NCI-H1048 (cell line): ENCODE data around the gene WBP1.
"Not testable (repeated sequence)": the region's sequence is repeated elsewhere in the genome, so short reads cannot be mapped to it uniquely, and the experiment has no call there.

Experiments used
- DNase-seq: peaks from one replicate; lab custom pipeline; 2025; lab: John Stamatoyannopoulos, UW

The WBP1 gene

DNA sequence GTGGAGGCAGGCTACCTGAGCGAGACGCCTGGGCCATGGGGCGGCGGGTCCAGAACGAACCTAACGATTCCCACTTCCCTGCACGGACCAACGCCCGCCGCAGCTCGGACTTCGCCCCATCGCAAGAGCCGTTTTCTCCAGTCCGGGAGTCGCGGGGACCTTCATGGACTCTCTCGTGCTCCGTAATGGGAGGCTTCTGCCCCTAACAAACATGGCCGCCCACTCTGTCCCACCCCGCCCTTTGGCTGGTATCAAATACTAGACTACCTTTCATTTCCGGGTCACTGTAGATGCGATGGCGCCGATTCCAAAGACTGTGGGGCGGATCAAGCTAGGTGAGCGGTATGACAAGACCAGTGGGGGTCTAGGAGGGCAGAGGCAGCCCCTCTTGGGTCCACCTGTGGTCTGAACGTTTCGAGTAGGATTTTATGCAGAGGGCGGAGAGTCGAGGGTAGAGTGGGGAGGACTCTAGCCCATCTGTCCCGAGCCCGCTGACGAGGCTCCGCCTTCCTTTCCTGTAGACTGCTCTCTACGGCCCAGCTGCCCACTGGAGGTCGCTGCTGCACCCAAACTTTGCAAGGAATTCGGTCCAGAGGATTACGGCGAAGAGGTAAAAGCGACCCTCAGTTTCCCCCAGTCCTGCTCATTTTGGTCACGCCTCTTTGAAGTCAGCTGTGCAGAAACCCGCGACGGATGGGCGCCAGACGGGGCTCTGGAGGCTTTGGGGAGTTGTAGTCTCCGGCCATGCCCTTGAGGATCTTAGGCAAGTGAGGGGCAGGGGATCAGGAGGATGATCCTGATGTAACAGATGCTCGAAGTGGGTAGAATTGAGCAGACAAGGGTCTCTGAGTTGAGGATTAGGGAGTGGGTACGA is 24.8 kb downstream of the WBP1 start, which contains the start of the genes CCDC142 and TTC31:
TSS of gene CCDC142 (minus strand) at position 198 of the 874 bp plus-strand sequence. CDS start at position 37, 161 bp downstream.
TSS of gene TTC31 (plus strand) at position 281 of the 874 bp plus-strand sequence. CDS start at position 296, 15 bp downstream.
- peak; percentile 89 for DNase-seq

DNA sequence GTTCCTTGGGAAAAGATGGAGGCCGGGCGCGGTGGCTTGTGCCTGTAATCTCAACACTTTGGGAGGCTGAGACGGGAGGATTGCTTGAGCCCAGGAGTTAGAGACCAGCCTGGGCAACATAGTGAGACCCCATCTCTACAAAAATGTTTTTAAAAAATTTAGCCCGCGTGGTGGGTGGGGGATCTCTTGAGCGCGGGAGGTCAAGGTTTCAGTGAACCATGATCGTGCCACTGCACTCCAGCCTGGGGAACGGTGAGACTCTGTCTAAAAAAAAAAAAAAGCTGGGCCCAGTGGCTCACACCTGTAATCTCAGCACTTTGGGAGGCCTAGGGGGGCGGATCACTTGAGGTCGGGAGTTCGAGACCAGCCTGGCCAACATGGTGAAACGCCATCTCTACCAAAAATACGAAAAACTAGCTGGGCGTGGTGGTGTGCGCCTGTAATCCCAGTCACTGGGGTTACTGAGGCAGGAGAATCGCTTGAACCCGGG is 25.5 kb downstream of the WBP1 start:
- not testable (repeated sequence) for DNase-seq

DNA sequence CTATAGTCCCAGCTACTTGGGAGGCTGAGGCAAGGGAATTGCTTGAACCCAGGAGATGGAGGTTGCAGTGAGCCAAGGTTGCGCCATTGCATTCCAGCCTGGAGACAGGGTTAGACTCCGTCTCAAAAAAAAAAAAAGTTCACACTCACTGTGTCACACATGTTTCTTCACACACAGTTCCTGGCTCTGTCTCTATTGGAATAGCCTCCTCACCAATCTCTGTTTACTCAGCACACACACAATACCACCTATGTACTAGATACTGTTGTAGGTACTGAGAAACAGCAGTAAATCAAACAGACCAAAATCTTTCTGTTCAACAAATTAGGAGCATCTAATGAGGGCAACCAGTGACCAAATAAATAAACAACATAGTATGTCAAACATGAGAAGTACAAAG is 27.9 kb downstream of the WBP1 start:
- no peak for DNase-seq

DNA sequence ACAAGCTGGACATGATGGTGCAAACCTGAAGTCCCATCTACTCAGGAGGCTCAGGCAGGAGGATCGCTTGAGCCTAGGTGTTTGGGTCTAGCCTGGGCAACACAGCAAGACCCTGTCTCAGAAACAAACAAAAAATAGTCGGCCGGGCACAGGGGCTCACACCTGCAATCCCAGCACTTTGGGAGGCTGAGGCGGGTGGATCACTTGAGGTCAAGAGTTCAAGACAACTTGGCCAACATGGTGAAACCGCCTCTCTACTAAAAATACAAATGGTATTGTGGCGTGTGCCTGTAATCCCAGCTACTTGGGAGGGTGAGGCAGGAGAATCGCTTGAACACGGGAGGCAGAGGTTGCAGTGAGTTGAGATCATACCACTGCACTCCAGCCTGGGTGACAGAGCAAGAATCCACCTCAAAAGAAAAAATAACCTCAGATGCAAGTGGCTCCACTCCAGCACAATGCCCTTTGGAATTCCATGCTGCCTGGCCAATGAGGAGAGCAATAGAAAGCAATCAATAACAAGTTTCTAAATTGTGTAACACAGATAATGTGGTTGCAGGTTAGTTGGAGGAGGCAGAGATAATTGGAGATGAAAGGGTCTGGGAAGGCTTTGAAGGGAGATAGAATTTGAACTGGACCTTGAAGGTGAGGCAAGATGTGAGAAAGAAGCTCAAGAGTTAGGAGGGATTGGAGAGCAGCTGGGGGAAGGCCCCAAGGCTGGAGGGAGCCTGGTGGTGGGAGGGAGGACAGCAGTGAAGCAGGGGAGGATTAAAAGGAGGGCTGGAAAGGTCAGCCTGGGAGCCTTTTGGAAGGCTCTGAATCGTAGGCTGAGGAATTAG is 30.6 kb downstream of the WBP1 start:
- no peak for DNase-seq

DNA sequence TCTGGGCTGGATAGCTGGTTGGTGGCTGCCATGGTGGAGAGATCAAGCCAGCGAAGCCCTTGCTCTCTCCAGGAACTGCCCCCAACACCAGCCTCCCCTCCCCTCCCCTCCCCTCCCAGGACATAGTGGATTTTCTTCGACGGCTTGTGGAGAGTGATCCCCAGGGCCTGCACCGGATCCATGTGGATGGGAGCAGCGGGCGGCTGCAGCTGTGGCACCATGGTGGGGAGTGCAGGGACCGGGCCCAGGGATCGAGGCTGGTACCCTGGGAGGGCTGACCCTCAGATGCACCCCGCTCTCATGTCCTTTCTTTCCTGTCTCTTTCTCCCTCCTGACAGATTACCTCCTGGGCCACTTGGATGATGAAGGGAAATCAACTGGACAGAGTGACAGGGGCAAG is 31.7 kb downstream of the WBP1 start:
- no peak for DNase-seq

DNA sequence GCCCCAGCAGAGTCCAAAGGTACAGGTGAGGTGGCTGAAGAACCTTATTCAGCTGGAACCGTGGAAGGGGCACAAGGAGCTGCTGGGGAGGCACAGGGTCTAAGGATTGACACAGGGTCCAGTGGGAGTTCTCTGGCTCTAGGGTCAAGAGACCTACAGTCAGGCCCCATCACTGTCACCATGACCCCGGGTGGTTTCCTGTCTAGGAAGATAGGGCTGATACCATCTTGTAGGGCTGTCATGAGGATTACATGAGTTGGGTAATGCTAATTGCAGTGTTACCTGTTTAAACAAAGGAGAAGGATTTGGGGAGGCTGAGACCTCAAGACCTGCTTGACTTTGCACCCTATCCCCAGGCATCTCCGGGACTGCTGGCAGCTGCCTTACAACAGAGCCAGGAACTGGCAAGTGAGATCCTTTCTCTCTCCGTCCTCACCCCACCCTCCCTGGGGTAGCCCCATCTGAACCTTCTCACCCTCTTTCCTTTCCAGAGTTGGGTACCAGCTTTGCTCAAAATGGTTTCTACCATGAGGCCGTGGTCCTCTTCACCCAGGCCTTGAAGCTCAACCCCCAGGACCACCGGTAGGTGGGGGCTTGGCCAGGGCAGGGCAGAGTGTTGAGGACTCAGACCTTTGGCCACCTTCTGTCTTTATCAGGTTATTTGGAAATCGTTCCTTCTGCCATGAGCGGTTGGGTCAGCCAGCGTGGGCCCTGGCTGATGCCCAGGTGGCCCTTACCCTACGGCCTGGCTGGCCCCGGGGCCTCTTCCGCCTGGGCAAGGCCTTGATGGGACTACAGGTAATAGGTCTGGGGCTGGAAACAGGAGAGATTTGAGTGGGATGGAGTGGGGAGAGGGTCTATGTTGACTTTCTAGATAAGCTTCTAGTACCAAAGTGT is 33.7 kb downstream of the WBP1 start:
- no peak for DNase-seq

DNA sequence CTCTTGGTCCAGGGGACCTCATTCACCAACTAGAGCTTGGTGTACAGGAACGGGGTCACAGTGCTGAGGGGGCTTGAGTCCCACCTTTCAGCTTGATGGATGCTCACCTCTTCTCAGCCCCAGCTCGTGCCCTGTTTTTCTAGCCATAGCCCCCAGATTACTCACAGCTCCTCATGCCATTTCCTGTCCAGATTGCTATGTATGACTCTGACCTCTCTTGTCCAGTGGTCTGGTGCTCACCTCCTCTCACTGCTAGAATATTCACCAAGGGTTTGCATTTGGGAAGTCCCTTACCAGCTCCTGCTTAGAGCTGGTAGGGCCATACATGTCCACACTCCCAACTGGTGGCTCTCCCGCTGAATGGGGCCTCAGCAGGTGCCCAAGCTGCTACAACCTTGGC is 35.3 kb downstream of the WBP1 start:
- DNase-seq: no peak

DNA sequence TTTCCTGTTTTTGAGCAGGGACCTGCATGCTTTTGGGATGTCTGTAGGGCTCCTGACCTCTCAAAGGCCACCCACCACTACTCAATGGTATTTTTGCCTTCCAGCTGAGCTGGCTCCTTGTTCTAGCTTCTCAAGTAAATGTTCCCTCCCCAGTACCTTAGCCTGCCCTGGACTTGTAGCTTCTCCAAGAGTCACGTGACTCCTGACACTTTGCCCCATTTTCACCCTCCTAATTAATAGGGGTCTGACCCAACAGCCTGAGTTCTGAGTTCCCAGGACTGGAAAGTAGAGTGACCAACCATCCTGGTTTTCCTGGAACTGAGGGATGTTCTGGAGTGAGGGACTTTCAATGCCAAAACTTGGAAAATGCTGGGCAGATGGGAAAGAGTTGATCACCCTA is 37.2 kb downstream of the WBP1 start:
- DNase-seq: no peak

DNA sequence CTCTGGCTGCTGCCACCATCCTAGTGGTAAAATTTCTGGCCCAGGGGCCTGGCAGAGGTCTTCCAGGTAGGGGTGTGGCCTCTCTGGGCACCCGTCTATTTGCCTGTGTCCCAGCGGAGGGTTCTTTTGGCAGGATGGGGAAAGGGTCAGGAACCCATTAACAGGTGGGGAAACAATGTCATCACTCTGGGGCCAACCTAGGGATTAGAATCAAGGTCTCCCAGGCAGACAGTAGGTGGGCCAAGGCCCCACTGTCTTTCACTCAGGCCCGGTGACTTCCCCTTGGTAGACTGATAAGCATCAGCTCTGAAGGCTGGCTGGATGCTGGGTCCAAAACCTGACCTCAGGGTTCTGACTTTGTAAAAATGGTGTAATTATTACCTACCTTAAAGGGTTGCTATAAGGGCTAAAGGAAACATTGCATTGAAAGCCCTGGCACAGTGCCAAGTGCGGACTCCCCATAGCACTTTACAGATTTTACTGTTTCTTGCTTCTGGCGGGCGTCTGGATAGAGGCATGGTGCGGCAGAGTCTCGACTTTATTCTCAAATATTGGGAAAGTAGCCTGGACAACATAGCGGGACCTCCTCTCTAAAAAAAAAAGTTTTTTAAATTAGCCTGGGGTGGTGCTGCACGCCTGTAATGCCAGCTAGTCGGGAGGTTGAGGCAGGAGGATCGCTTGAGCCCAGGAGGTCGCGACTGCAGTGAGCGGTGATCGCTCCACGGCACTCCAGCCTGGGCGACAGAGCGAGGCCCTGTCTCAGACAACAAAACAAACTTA is 38.9 kb downstream of the WBP1 start:
- DNase-seq: no peak

DNA sequence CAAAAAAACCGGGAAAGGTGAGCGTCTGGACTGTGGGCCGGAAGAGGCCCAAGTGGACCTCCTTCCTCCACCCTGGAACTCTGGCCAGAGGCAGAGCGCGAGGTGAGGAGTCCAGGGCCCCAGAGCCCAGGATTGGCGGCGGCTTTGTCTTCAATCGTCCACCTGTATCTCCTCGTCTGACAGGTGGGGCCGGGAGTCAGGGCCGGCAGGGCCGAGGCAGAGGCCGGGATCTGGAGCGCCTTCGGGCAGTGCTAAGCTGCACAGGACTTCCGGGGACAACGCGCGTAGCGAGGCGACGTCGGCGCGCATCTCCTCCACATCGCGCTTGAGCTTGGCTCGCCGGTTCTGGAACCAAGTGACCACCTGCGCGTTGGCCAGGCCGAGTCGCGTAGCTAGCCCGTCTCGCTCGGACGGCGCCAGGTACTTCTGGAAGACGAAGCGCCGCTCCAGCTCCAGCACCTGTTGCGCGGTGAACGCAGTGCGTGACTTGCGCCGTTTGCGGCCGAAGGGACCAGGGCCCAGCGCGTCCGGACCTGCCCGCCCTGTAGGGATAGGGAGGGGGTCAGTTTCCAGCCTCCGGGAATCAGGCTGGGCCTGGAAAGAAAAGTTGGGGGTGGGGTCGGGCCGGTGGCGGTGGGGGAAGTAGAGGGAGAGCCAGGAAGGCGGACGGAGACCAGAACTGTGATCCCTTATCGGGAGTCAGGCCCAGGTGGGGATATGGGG is 39.7 kb downstream of the WBP1 start:
- no peak for DNase-seq

DNA sequence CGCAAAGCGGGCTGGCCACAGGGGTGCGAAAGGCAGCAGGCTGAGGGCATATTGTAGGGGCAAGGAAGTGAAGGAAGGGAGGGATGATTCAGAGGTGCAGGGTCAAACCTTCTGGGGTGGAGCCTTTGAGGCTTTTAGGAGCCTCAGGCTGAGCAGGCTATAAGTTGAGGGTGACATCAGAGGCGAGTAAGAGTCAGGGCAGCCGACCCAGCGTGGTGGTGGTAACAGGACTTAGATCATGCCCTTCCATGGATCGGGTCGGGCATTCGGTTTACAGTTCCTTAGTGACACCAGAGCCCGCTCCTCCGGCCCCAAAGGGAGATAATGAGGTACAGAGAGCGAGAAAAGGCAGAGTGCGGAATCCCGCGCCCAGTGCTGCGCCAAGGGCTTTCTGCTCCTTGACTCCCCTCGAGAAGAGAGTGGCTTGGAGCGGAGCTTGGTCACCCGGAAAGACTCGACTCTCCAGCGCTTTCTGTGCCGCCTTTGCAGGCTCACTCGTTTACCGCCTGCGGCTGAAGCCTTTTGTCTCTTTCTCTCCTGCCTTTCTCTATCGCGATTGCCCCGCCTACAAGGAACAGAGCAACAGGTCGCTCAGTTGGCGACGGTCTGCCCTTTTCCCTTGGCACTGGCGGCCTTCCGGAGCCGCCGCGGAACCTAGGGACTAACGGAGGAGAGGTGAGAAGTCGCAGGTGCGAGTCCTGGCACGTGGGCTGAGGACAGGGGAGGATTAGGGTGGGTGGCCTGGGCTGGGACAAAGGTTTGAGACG is 40.4 kb downstream of the WBP1 start:
- DNase-seq: no peak

DNA sequence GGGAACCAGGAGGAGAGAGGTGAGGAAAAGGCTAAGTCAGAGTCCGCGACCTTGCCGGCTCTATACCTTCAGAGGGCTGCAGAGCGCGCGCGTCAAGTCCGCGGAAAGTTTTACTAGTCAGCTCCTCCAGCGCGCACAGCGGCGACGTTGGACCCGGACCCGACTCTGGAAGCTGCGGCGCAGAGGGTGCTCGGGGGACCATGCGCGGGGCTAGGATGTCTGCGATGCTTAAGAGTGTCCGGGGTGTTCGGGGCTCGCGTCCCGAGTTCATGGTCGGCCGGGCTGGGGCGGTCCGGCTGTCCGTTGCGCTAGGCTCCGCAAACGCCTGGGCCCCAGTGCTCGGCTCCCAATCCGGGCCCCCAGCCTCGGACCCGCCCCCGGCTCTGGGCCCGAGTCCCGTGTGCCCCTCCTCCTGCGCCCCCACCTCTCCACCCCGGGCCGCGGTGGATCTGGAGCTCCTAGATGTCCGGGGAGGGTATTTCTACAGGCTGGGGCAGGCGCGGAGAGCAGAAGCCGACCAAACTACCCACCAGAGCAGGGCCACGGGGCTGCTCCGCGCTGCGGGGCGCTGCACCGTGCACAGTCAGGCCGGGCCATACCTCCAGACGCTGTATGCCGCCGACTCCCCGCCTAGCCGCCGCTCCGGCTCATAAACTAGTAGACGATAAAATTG is 41.2 kb downstream of the WBP1 start, which contains the start of gene LBX2:
TSS of gene LBX2 (minus strand) at position 337 of the 673 bp plus-strand sequence. CDS start at position 271, 66 bp downstream.
- DNase-seq: no peak

DNA sequence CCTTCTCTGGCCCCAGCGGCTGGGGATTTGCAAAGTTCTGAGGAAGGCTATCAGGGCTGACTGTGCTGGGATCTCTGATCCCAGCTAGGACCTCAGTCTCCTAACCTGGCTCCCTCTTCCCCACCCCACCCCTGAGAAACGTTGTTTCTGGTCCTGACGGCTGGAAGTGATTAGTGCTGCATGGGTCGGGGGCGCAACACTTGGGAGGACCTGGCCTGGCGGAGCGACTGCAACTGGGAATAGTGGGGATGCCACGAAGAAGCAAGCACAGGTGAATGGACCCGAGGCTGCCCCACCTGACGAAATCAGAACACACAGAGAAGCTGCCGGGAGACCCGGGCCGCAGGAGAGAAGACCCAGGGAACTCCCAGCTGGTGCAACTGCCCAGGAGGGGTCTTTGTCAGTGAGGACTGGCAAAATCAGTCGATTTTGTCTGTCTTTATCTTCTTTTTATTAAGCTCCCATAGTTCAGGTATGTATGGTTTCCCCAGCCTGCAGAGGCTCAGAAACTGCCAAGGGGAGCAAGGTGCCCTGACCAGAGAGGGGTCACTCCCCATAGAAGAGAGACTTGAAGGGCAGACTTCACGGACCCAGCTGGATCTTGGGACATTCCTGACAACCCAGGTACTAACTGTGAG is 41.8 kb downstream of the WBP1 start:
- DNase-seq: no peak

DNA sequence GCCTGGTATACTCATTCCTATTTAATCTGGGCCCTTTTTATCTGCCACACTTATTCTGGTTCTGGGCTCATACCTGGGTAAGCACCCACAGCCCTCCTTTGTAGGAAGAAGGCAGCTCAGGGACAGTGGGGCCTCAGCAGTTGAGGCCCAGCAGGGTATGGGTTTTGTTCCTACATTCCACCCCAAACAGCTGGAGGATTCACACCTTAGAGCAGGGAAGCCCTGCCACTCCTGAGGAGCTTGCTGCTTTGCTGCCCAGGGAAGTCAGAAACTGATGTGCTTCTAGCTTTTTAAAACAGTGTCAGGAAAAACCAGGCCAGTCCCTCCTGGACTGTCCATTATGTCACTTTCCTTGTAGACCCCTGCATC is 42.3 kb downstream of the WBP1 start:
- DNase-seq: no peak

DNA sequence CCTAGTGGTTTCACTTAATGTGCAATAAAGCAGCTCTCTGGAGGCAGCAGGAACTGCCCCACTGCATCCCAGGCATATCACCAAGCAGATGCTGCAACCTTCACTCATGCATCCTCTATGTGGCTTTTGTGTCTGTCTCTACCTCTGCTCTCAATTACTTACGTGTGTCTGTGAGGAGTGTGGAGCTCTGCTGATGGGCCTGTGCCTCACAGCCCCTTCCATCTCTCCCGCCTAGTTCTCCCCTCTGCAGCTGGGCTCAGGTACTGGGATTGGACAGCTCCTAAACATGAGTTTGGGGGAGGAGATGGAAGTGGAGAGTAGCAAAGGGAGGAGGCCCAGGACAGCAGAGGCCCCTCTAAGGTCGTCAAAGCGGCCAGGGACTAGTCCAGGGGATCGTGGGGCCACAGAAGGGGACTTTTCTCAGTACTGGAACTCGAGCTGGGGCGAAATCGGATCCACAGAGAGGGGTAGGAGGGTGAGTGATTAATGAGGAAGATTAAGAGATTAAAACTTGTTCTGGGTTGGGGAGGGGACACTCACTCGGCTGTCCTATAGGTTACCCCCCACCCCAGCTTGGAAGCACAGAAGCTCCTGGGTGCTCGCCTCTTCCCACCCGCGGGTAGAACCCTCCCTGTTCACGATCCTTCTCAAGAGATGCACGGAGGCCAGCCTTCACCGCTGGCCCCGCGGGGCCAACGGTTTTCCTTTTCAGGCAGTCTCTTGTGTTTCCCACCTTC is 43.3 kb downstream of the WBP1 start:
- DNase-seq: no peak

DNA sequence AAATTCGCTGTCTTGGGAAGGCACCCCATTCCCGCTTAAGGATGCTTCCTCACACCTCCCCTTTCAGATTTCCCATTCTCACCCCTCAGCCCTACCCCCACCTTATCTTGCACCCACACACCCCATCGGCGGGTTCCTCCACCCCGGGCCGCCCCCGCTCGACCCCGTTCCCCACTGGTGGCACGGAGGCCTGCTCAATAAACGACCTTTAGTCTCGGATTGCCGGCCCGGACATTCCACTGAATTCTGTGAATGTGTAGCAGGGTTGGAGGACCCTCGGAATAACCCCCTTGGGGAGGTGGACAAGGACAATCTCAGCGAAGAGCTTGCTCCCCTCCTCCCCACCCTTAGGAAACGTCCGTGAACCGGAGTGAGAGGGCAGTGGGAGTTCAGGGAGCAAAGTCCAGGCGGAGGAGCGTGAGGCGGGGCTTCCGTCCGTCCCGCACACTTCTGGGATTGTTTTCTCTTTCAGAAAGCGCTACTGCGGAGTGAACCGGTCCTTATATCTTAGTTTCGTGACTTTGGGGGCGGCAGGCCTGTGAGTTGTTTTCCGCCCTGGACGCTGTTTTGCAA is 44.0 kb downstream of the WBP1 start:
- DNase-seq: no peak
